Smooth muscle cell (in vitro differentiated cells): ENCODE data around the gene EIF2B5. TPM values are rescaled to one million over a fixed set of nuclear protein-coding genes. Genes with fewer than 3 reads are reported as not detected.

Source experiments
- DNase-seq: peaks from one replicate; lab custom pipeline; 2025; ENCODE audit not compliant: unreplicated experiment; lab: John Stamatoyannopoulos, UW
- H2AFZ ChIP-seq: fragments of 200-600 bp; sonication (generic); 2 replicates; pipeline ENCODE4 v1.6.0; 2016; ENCODE audit warnings: antibody characterized with exemption, low read depth, mild to moderate bottlenecking
- H3F3A ChIP-seq: fragments of 200-600 bp; sonication (generic); 2 replicates; pipeline ENCODE4 v1.6.0; 2017; ENCODE audit warnings: antibody characterized with exemption, low read depth
- H3K27ac ChIP-seq: fragments of 200-600 bp; sonication (generic); 2 replicates; pipeline ENCODE4 v1.5.1; 2016; ENCODE audit warnings: low read depth, mild to moderate bottlenecking
- H3K27me3 ChIP-seq: fragments of 200-600 bp; sonication (generic); 2 replicates; pipeline ENCODE4 v1.6.1; 2016; ENCODE audit warnings: low read depth, mild to moderate bottlenecking
- H3K36me3 ChIP-seq: fragments of 200-600 bp; sonication (generic); 2 replicates; pipeline ENCODE4 v1.5.1; 2016; ENCODE audit warnings: low read depth
- H3K4me1 ChIP-seq: fragments of 200-600 bp; sonication (generic); 2 replicates; pipeline ENCODE4 v1.5.1; 2016; ENCODE audit warnings: low read depth
- H3K4me2 ChIP-seq: fragments of 200-600 bp; sonication (generic); 2 replicates; pipeline ENCODE4 v1.6.0; 2016; ENCODE audit warnings: mild to moderate bottlenecking
- H3K4me3 ChIP-seq: fragments of 200-600 bp; sonication (generic); 2 replicates; pipeline ENCODE4 v1.5.1; 2016; ENCODE audit warnings: mild to moderate bottlenecking
- H3K79me2 ChIP-seq: fragments of 200-600 bp; sonication (generic); 2 replicates; pipeline ENCODE4 v1.6.0; 2016; ENCODE audit warnings: low read depth, mild to moderate bottlenecking
- H3K9ac ChIP-seq: fragments of 200-600 bp; sonication (generic); 2 replicates; pipeline ENCODE4 v1.6.0; 2016; ENCODE audit warnings: low read depth
- H3K9me3 ChIP-seq: fragments of 200-600 bp; sonication (generic); replicated peaks from 2 replicates; pipeline ENCODE4 v1.5.1; 2016; ENCODE audit warnings: low read depth
- H4K20me1 ChIP-seq: fragments of 200-600 bp; sonication (generic); 2 replicates; pipeline ENCODE4 v1.6.0; 2016; ENCODE audit warnings: low read depth
- CTCF ChIP-seq: fragments of 200-600 bp; sonication (generic); IDR thresholded peaks from 2 replicates; pipeline ENCODE4 v1.5.1; 2017; ENCODE audit warnings: borderline replicate concordance, mild to moderate bottlenecking, antibody characterized with exemption; ENCODE audit not compliant: insufficient read depth, poor library complexity, severe bottlenecking
- WGBS: methylation state at CpG from one replicate; pipeline ENCODE4 v1.1.7; 2016; ENCODE audit warnings: low lambda C conversion rate; 5-methylcytosine and 5-hydroxymethylcytosine counted together
- polyA plus RNA-seq: library from polyadenylated mRNA; unstranded; fragments of >200 nt; fragmentation: Nextera tagmentation; extraction: Ambion mirVana; gene quantifications from 2 replicates; pipeline ENCODE4 v1.2.1, GENCODE V29; 2016
- small RNA-seq: library from RNA; depleted of rRNA; stranded (forward); fragments of <200 nt; gene quantifications from one replicate; pipeline ENCODE3, GENCODE V24; 2014
- total RNA-seq: library from RNA; depleted of rRNA; stranded (reverse); fragments of >200 nt; gene quantifications from 2 replicates; pipeline ENCODE4 v1.2.3, GENCODE V29; 2014

The EIF2B5 gene
- total and polyA plus RNA-seq, 2 experiments from 2014 or later = 25.3 to 32.3 TPM

DNA sequence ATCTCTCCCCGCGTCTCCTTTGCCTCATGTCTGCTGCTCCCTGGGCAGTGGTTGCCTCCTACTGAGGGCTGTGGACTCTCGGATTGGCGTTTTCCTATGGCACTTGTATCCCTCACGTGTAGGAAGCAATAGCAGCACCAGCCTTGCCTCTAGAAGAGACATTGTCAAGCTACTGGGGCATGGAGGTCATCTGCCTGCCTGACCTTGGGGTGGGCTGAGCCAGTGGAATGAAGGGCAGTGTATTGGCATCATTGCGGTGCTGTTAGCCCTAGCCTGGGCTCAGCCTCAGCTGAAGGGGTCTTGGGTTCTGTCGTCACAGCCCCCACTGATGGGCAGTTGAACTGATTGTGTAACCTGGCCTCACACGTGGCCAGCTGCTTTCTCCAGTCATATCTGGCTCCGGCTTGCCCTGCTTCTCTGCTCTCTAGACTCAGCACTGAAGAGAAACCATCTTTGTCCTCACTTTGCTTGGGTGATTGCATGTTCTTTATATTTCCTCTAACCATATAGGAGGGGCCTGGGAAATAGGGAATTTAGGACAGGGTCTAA lies 58.9 kb downstream of the EIF2B5 start:
- no peak overlapping the region for H3K4me2 ChIP-seq
- no peak overlapping the region for H3K4me3 ChIP-seq
- no peak overlapping the region for H3K27ac ChIP-seq
- DNase-seq = no peak
- no peaks in the 10 kb centered on the region for H3F3A ChIP-seq
- H3K36me3 ChIP-seq = no peaks in the 10 kb centered on the region
- over 99% methylated on average over 9 of the region's 9 CpGs for WGBS
- no peak for TF ChIP-seq CTCF
- peaks cover 18% of the 10 kb centered on the region for H4K20me1 ChIP-seq
- no peaks in the 10 kb centered on the region for H3K4me1 ChIP-seq
- no peaks in the 10 kb centered on the region for H3K9me3 ChIP-seq
- H3K27me3 ChIP-seq = no peaks in the 10 kb centered on the region
- no peak overlapping the region for H2AFZ ChIP-seq
- no peak overlapping the region for H3K9ac ChIP-seq
- H3K79me2 ChIP-seq = peaks cover 14% of the 10 kb centered on the region

Small RNA genes within 50 kb of the gene (small RNA-seq; reads per million reads assigned to genes)
- not detected for gene RF00019

Other genes with a start within 250 kb of the EIF2B5 start
- gene ABCC5, start 117.5 kb upstream of the EIF2B5 start, total RNA-seq = 20.0 and 24.8 TPM in 2 replicates
- 18.2 and 18.5 TPM in 2 replicates for gene ABCC5, start 117.5 kb upstream of the EIF2B5 start, polyA plus RNA-seq
- not detected in 2 replicates for gene HTR3D, start 103.6 kb upstream of the EIF2B5 start, total RNA-seq
- not detected in 2 replicates for gene HTR3D, start 103.6 kb upstream of the EIF2B5 start, polyA plus RNA-seq
- not detected in 2 replicates for gene HTR3C, start 82.3 kb upstream of the EIF2B5 start, total RNA-seq
- gene HTR3C, start 82.3 kb upstream of the EIF2B5 start, polyA plus RNA-seq = not detected in 2 replicates
- gene HTR3E, start 38.3 kb upstream of the EIF2B5 start, total RNA-seq = not detected in 2 replicates
- gene HTR3E, start 38.3 kb upstream of the EIF2B5 start, polyA plus RNA-seq = not detected in 2 replicates
- gene DVL3, start 20.0 kb downstream of the EIF2B5 start, total RNA-seq = 40.2 and 42.5 TPM in 2 replicates
- gene DVL3, start 20.0 kb downstream of the EIF2B5 start, polyA plus RNA-seq = 87.7 and 122 TPM in 2 replicates
- gene AP2M1, start 39.5 kb downstream of the EIF2B5 start, total RNA-seq = 444 and 464 TPM in 2 replicates
- gene AP2M1, start 39.5 kb downstream of the EIF2B5 start, polyA plus RNA-seq = 772 and 784 TPM in 2 replicates
- 34.6 and 40.4 TPM in 2 replicates for gene ABCF3, start 50.8 kb downstream of the EIF2B5 start, total RNA-seq
- gene ABCF3, start 50.8 kb downstream of the EIF2B5 start, polyA plus RNA-seq = 46.3 and 69.1 TPM in 2 replicates
- gene VWA5B2, start 94.2 kb downstream of the EIF2B5 start, total RNA-seq = not detected in 2 replicates
- 0.70 TPM in 1 of 2 replicates, not detected in the other for gene VWA5B2, start 94.2 kb downstream of the EIF2B5 start, polyA plus RNA-seq
- 48.8 and 95.2 TPM in 2 replicates for gene ALG3, start 113.6 kb downstream of the EIF2B5 start, total RNA-seq
- gene ALG3, start 113.6 kb downstream of the EIF2B5 start, polyA plus RNA-seq = 91.2 and 96.7 TPM in 2 replicates
- 4.1 and 4.7 TPM in 2 replicates for gene EEF1AKMT4, start 114.3 kb downstream of the EIF2B5 start, total RNA-seq
- gene EEF1AKMT4, start 114.3 kb downstream of the EIF2B5 start, polyA plus RNA-seq = 5.8 and 9.1 TPM in 2 replicates
- gene CAMK2N2, start 126.2 kb downstream of the EIF2B5 start, total RNA-seq = not detected in 2 replicates
- 0.18 TPM in 1 of 2 replicates, not detected in the other for gene CAMK2N2, start 126.2 kb downstream of the EIF2B5 start, polyA plus RNA-seq
- not detected in 2 replicates for gene ECE2, start 140.7 kb downstream of the EIF2B5 start, total RNA-seq
- gene ECE2, start 140.7 kb downstream of the EIF2B5 start, polyA plus RNA-seq = not detected in 2 replicates
- 303 and 315 TPM in 2 replicates for gene PSMD2, start 163.9 kb downstream of the EIF2B5 start, total RNA-seq
- gene PSMD2, start 163.9 kb downstream of the EIF2B5 start, polyA plus RNA-seq = 356 and 400 TPM in 2 replicates
- 148 and 198 TPM in 2 replicates for gene EIF4G1, start 179.2 kb downstream of the EIF2B5 start, total RNA-seq
- 171 and 213 TPM in 2 replicates for gene EIF4G1, start 179.2 kb downstream of the EIF2B5 start, polyA plus RNA-seq
- gene FAM131A, start 202.2 kb downstream of the EIF2B5 start, total RNA-seq = 13.6 and 20.2 TPM in 2 replicates
- gene FAM131A, start 202.2 kb downstream of the EIF2B5 start, polyA plus RNA-seq = 15.3 and 15.8 TPM in 2 replicates
- gene CLCN2, start 226.2 kb downstream of the EIF2B5 start, total RNA-seq = 2.3 and 4.1 TPM in 2 replicates
- gene CLCN2, start 226.2 kb downstream of the EIF2B5 start, polyA plus RNA-seq = 4.5 and 6.5 TPM in 2 replicates
- 87.0 and 154 TPM in 2 replicates for gene POLR2H, start 226.4 kb downstream of the EIF2B5 start, total RNA-seq
- gene POLR2H, start 226.4 kb downstream of the EIF2B5 start, polyA plus RNA-seq = 64.6 and 77.9 TPM in 2 replicates
- gene THPO, start 242.8 kb downstream of the EIF2B5 start, total RNA-seq = 0.22 TPM in 1 of 2 replicates, not detected in the other
- 0.45 TPM in 1 of 2 replicates, not detected in the other for gene THPO, start 242.8 kb downstream of the EIF2B5 start, polyA plus RNA-seq
- 1.5 and 7.1 TPM in 2 replicates for gene CHRD, start 244.7 kb downstream of the EIF2B5 start, total RNA-seq
- 2.5 and 4.9 TPM in 2 replicates for gene CHRD, start 244.7 kb downstream of the EIF2B5 start, polyA plus RNA-seq